HG02840 (cell line): ENCODE data around the gene TPSB2.
"Not testable (repeated sequence)": the region's sequence is repeated elsewhere in the genome, so short reads cannot be mapped to it uniquely, and the experiment has no call there.

Experiments
- ATAC-seq: cut with Tn5 transposase; IDR thresholded peaks from one replicate; pipeline ENCODE4 v1.9.1; 2021; ENCODE audit warnings: mild to moderate bottlenecking, moderate library complexity, moderate number of reproducible peaks; ENCODE audit not compliant: unreplicated experiment, low FRiP score

Gene TPSB2

GRCh38 chr16:1243907-1244850 lies 14.2 kb upstream of the TPSB2 start:
- ATAC-seq: not testable (repeated sequence)

- ATAC-seq: not testable (repeated sequence)
Observed at GRCh38 chr16:1243363-1243762, 13.4 kb upstream of the TPSB2 start.

GRCh38 chr16:1241081-1241480 lies 11.1 kb upstream of the TPSB2 start:
- not testable (repeated sequence) for ATAC-seq

GRCh38 chr16:1240436-1240835 lies 10.5 kb upstream of the TPSB2 start, which contains the start of gene TPSAB1:
TPSAB1 (plus strand) TSS chr16:1240705; CDS start chr16:1240939, 234 bp downstream.
- not testable (repeated sequence) for ATAC-seq

GRCh38 chr16:1239575-1239974 lies 9.6 kb upstream of the TPSB2 start:
- ATAC-seq: not testable (repeated sequence)

GRCh38 chr16:1238909-1239308 lies 8.9 kb upstream of the TPSB2 start:
- ATAC-seq: not testable (repeated sequence)

GRCh38 chr16:1237990-1238389 lies 8.0 kb upstream of the TPSB2 start:
- no peak for ATAC-seq

- not testable (repeated sequence) for ATAC-seq
Observed at GRCh38 chr16:1236659-1237058, 6.7 kb upstream of the TPSB2 start.

GRCh38 chr16:1232049-1232748 lies 2.2 kb upstream of the TPSB2 start:
- not testable (repeated sequence) for ATAC-seq

- ATAC-seq: not testable (repeated sequence)
Observed at GRCh38 chr16:1231301-1231700, 1.3 kb upstream of the TPSB2 start.

- ATAC-seq: not testable (repeated sequence)
Observed at GRCh38 chr16:1230471-1231212, 658 bp upstream of the TPSB2 start.

GRCh38 chr16:1229476-1229875 lies 508 bp downstream of the TPSB2 start:
- not testable (repeated sequence) for ATAC-seq

- not testable (repeated sequence) for ATAC-seq
Observed at GRCh38 chr16:1228227-1228626, 1.8 kb downstream of the TPSB2 start.

GRCh38 chr16:1226692-1227091 lies 3.3 kb downstream of the TPSB2 start:
- ATAC-seq: not testable (repeated sequence)

- ATAC-seq: not testable (repeated sequence)
Observed at GRCh38 chr16:1225728-1226311, 4.2 kb downstream of the TPSB2 start.

GRCh38 chr16:1225051-1225451 lies 4.9 kb downstream of the TPSB2 start, which contains the start of gene TPSG1:
TPSG1 (minus strand) TSS chr16:1225268; CDS start chr16:1225252, 16 bp downstream.
- ATAC-seq: no peak

GRCh38 chr16:1224558-1224957 lies 5.4 kb downstream of the TPSB2 start:
- ATAC-seq: no peak

GRCh38 chr16:1223355-1224214 lies 6.4 kb downstream of the TPSB2 start:
- no peak for ATAC-seq
